ENCODE results near the gene PCYT2.

- TF ChIP-seq TBL1XR1 (IDR thresholded peaks at IDR 0.05; ENCODE audit: low read depth, low read length) (no peak), EZH2 (IDR thresholded peaks at IDR 0.05; ENCODE audit: borderline replicate concordance, control insufficient read depth, low read depth, low read length) (no peak), CTCF (IDR thresholded peaks at IDR 0.05 in 2 of 3, conservative IDR thresholded peaks at IDR 0.05 in 1 of 3; ENCODE audit: control insufficient read depth in 2 of 3, extremely low read depth in 1 of 3, insufficient read depth in 1 of 3, low read depth in 3 of 3, low read length in 3 of 3) (no peak), USF2 (IDR thresholded peaks at IDR 0.05; ENCODE audit: borderline replicate concordance, low read depth, low read length) (no peak), TAF1 (IDR thresholded peaks at IDR 0.05; ENCODE audit: borderline replicate concordance, low read depth, low read length) (no peak), MXI1 (IDR thresholded peaks at IDR 0.05; ENCODE audit: low read depth, low read length) (no peak), SUPT20H (IDR thresholded peaks at IDR 0.05; ENCODE audit: borderline replicate concordance, control insufficient read depth, low read depth, low read length) (no peak), FOXK2 (IDR thresholded peaks at IDR 0.05) (no peak)
- TF ChIP-seq, protein P1, sequence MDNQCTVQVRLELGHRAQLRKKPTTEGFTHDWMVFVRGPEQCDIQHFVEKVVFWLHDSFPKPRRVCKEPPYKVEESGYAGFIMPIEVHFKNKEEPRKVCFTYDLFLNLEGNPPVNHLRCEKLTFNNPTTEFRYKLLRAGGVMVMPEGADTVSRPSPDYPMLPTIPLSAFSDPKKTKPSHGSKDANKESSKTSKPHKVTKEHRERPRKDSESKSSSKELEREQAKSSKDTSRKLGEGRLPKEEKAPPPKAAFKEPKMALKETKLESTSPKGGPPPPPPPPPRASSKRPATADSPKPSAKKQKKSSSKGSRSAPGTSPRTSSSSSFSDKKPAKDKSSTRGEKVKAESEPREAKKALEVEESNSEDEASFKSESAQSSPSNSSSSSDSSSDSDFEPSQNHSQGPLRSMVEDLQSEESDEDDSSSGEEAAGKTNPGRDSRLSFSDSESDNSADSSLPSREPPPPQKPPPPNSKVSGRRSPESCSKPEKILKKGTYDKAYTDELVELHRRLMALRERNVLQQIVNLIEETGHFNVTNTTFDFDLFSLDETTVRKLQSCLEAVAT (IDR thresholded peaks at IDR 0.05), result no peak
- TF ChIP-seq, protein P2, sequence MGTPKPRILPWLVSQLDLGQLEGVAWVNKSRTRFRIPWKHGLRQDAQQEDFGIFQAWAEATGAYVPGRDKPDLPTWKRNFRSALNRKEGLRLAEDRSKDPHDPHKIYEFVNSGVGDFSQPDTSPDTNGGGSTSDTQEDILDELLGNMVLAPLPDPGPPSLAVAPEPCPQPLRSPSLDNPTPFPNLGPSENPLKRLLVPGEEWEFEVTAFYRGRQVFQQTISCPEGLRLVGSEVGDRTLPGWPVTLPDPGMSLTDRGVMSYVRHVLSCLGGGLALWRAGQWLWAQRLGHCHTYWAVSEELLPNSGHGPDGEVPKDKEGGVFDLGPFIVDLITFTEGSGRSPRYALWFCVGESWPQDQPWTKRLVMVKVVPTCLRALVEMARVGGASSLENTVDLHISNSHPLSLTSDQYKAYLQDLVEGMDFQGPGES (IDR thresholded peaks at IDR 0.05), result no peak
Measured at GRCh38 chr17:81884520-81884919, 26.7 kb downstream of the PCYT2 start.

All from GM12878 (cell line).